Measurements from ENCODE around the gene KRTAP4-6. TPM values are rescaled to one million over a fixed set of nuclear protein-coding genes. Genes with fewer than 3 reads are reported as not detected.
"Not testable (repeated sequence)": the region's sequence is repeated elsewhere in the genome, so short reads cannot be mapped to it uniquely, and the experiment has no call there.

The KRTAP4-6 gene
- total RNA-seq, 4 donors from 2014 or later, result not detected

DNA sequence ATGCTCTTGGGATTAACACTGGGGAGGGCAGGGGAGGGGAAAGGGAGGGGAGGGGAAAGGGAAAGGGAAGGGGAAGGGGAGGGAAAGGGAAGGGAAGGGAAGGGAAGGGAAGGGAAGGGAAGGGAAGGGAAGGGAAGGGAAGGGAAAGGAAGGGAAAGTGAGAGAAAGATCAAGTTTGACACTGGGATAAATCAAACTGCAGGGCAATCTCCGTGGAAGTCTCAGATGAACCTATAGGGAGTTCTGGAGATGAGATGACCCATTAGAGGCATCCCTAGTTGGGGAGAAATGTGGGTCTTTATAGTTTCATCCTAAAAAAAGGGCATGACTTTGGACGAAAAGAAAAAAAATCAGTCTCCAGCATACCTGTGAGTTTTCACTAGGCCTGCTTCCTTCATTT lies 18.6 kb downstream of the KRTAP4-6 start:
- H3K4me3 ChIP-seq, result no peak overlapping the region
- no peak for DNase-seq
- no peaks in the 10 kb centered on the region for H3K9me3 ChIP-seq
- H3K27ac ChIP-seq, result no peak overlapping the region
- H3K4me1 ChIP-seq, result no peaks in the 10 kb centered on the region
- H3K27me3 ChIP-seq, result peaks cover 0 to 22% (median 0%) of the 10 kb centered on the region in 4 donors
- WGBS, 2 donors, result 80 to 84% methylated on average over 2 of the region's 2 CpGs
- H3K36me3 ChIP-seq, result no peaks in the 10 kb centered on the region
- TF ChIP-seq CTCF (IDR thresholded peaks at IDR 0.05), result no peak
- no peak for TF ChIP-seq POLR2A (IDR thresholded peaks at IDR 0.05)
- intact Hi-C loops (cut with DNase I), result no loop called here

- intact Hi-C loops (cut with DNase I); H3K4me3 ChIP-seq: not testable (repeated sequence)
These were observed 20.4 kb downstream of the KRTAP4-6 start for GRCh38 chr17:41119696-41120690.

GRCh38 chr17:41118721-41119120 lies 21.6 kb downstream of the KRTAP4-6 start:
- WGBS, 2 donors, result 66 to 83% methylated on average over 4 of the region's 4 CpGs
- Histone ChIP-seq H3K27me3 (peaks cover 0 to 30% (median 0%) of the 10 kb centered on the region in 4 donors), H3K4me1 (no peaks in the 10 kb centered on the region), H3K4me3 (no peak overlapping the region), H3K9me3 (no peaks in the 10 kb centered on the region), H3K36me3 (no peaks in the 10 kb centered on the region), H3K27ac (no peak overlapping the region)
- intact Hi-C loops (cut with DNase I), result no loop called here
- no peak for TF ChIP-seq POLR2A (IDR thresholded peaks at IDR 0.05)
- no peak for TF ChIP-seq CTCF (IDR thresholded peaks at IDR 0.05)
- DNase-seq, result no peak

More at GRCh38 chr17:41119696-41120690, 20.4 kb downstream of the KRTAP4-6 start:
- 48 to 55% methylated on average over 11 of the region's 11 CpGs for WGBS, 2 donors
- peaks cover 0 to 22% (median 0%) of the 10 kb centered on the region in 4 donors for H3K27me3 ChIP-seq
- H3K27ac ChIP-seq, H3K4me1 ChIP-seq, DNase-seq, H3K9me3 ChIP-seq, H3K36me3 ChIP-seq: not testable (repeated sequence)

DNA sequence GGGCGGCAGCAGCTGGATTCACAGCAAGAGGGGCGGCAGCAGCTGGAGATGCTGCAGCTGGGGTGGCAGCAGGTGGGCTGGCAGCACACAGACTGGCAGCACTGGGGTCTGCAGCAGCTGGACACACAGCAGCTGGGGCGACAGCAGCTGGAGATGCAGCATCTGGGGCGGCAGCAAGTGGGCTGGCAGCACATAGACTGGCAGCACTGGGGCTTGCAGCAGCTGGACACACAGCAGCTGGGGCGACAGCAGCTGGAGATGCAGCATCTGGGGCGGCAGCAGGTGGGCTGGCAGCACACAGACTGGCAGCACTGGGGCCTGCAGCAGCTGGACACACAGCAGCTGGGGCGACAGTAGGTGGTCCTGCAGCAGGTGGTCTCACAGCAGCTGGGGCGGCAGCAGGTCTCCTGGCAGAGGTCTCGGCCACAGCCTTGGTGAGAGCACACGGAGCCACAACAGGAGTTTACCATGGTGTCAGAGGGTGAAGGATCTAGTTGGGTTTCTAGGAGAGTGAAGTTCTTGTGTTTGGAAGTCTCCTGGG lies 22.4 kb downstream of the KRTAP4-6 start, which contains the start of gene KRTAP4-11:
Gene KRTAP4-11 (minus strand): TSS at position 528 of the 541 bp plus-strand sequence. CDS start 58 bp downstream, at position 470.
- intact Hi-C loops (cut with DNase I); H3K4me3 ChIP-seq; H3K9me3 ChIP-seq; H3K36me3 ChIP-seq; H3K27ac ChIP-seq; H3K4me1 ChIP-seq; DNase-seq: not testable (repeated sequence)
- H3K27me3 ChIP-seq, result peaks cover 0 to 26% (median 0%) of the 10 kb centered on the region in 4 donors
- WGBS, 2 donors, result 71 to 78% methylated on average over 7 to 10 of the region's 10 CpGs

- Histone ChIP-seq H3K4me3 (no peak overlapping the region), H3K36me3 (no peaks in the 10 kb centered on the region), H3K9me3 (no peaks in the 10 kb centered on the region), H3K27me3 (peaks cover 0 to 18% (median 0%) of the 10 kb centered on the region in 4 donors), H3K27ac (no peak overlapping the region), H3K4me1 (no peaks in the 10 kb centered on the region)
- intact Hi-C loops (cut with DNase I), result no loop called here
- WGBS, 2 donors, result 61 to 62% methylated on average over 5 of the region's 5 CpGs
- DNase-seq, result no peak
- TF ChIP-seq POLR2A (IDR thresholded peaks at IDR 0.05) (no peak), CTCF (IDR thresholded peaks at IDR 0.05) (no peak)
These were observed 24.0 kb downstream of the KRTAP4-6 start for GRCh38 chr17:41116297-41116696.

Data from esophagus squamous epithelium (tissue), 5 donors.